CD4-positive, alpha-beta T cell treated with Interleukin-10 for 1 hour (primary cell): ENCODE measurements around the gene LRIT1.

Source experiments
- DNase-seq: peaks from one replicate; pipeline ENCODE4 v3.0.0-alpha.2; 2020

LRIT1 gene

GRCh38 chr10:84185526-84186175, 55.7 kb downstream of the LRIT1 start:
- DNase-seq = no peak

GRCh38 chr10:84184517-84184916, 56.8 kb downstream of the LRIT1 start:
- no peak for DNase-seq

- no peak for DNase-seq
These were observed 59.7 kb downstream of the LRIT1 start for GRCh38 chr10:84181631-84182030.
